Transverse colon (tissue), 4 donors: ENCODE data around the gene FBXO36. TPM values are rescaled to one million over a fixed set of nuclear protein-coding genes. Genes with fewer than 3 reads are reported as not detected.

ENCODE experiments used
- DNase-seq: peaks from one replicate; pipeline ENCODE4 v3.0.0-alpha.2; 2019
- H3K27ac ChIP-seq, 4 donors: fragments of 200-600 bp; sonication (generic); 2 replicates each; pipeline ENCODE4 v1.5.1; 2016 to 2018; ENCODE audit warnings: inconsistent platforms in 4 of 4
- H3K27me3 ChIP-seq: fragments of 200-600 bp; sonication (generic); 2 replicates; pipeline ENCODE4 v1.5.1; 2017; ENCODE audit warnings: inconsistent platforms
- H3K36me3 ChIP-seq, 4 donors: fragments of 200-600 bp; sonication (generic); 2 replicates each; pipeline ENCODE4 v1.5.1; 2017 to 2019; ENCODE audit warnings: inconsistent platforms in 4 of 4
- H3K4me1 ChIP-seq, 4 donors: fragments of 200-600 bp; sonication (generic); 2 replicates each; pipeline ENCODE4 v1.5.1; 2017 to 2020; ENCODE audit warnings: inconsistent platforms in 4 of 4
- H3K4me3 ChIP-seq, 4 donors: fragments of 200-600 bp; sonication (generic); 1 replicate in 1 of 4; 2 replicates in 3 of 4; pipeline versions ENCODE4 v1.5.1 to v1.6.1; 2017 to 2019; ENCODE audit warnings: inconsistent platforms in 4 of 4
- H3K9me3 ChIP-seq, 2 donors: fragments of 200-600 bp; sonication (generic); 2 replicates each; pipeline ENCODE4 v1.5.1; 2017 to 2019; ENCODE audit warnings: inconsistent platforms in 2 of 2
- CTCF ChIP-seq, 5 experiments: fragments of 200-600 bp in 3 of 5; fragments of 450-650 bp in 2 of 5; sonication (generic) in 3 of 5; IDR thresholded peaks; 1 replicate in 2 of 5; 2 replicates in 3 of 5; pipeline ENCODE4 v1.5.1; 2016 to 2017; ENCODE audit warnings: antibody characterized with exemption in 5 of 5, inconsistent platforms in 3 of 5, mild to moderate bottlenecking in 2 of 5, moderate library complexity in 1 of 5
- EP300 ChIP-seq: sonication (generic); formaldehyde crosslinking; IDR thresholded peaks from one replicate; pipeline ENCODE4 v1.6.1; 2017; ENCODE audit warnings: antibody characterized with exemption, low read depth
- POLR2A ChIP-seq: fragments of 450-650 bp; IDR thresholded peaks from one replicate; pipeline ENCODE4 v1.6.1; 2016; ENCODE audit warnings: antibody characterized with exemption, mild to moderate bottlenecking, moderate library complexity
- POLR2AphosphoS5 ChIP-seq, 3 donors: sonication (generic); formaldehyde crosslinking; IDR thresholded peaks; one replicate each; pipeline ENCODE4 v1.6.1; 2016; ENCODE audit warnings: antibody characterized with exemption in 3 of 3
- WGBS, 2 donors: methylation state at CpG; one replicate each; pipeline ENCODE4 v1.1.5; 2018; ENCODE audit warnings: low coverage in 1 of 2; 5-methylcytosine and 5-hydroxymethylcytosine counted together
- in situ Hi-C, 4 donors: fragments of 200-750 bp; cut with MboI; loops; one replicate each; pipeline versions ENCODE4 v1.15.0 to v1.15.1; 2017; ENCODE audit warnings: low sequenced_read_pairs in 3 of 4, low pct_ligation_motif_present in 1 of 4, low pct_unique_long_range_greater_than_20kb in 1 of 4
- intact Hi-C: fragments of 100-400 bp; cut with DNase I; formaldehyde crosslinking; loops from one replicate; pipeline ENCODE4 v1.15.1; 2023; ENCODE audit warnings: low total_unique reads
- total RNA-seq, 4 donors: library from RNA; depleted of rRNA; stranded (reverse); fragments of >200 nt; gene quantifications; one replicate each; pipeline ENCODE4 v1.1.0, GENCODE V29; 2016

The FBXO36 gene
- total RNA-seq, 4 donors from 2014 or later, result 0.60 to 2.1 (median 1.3) TPM

GRCh38 chr2:229879191-229879950, 42.9 kb upstream of the FBXO36 start:
- no peaks in the 10 kb centered on the region for H3K27me3 ChIP-seq
- H3K27ac ChIP-seq, result no peak overlapping the region
- in situ Hi-C loops (no loop called here), intact Hi-C loops (no loop called here)
- TF ChIP-seq POLR2A (no peak), POLR2AphosphoS5 (IDR thresholded peaks at IDR 0.05) (no peak), CTCF (IDR thresholded peaks at IDR 0.05) (no peak), EP300 (no peak)
- no peak overlapping the region for H3K4me3 ChIP-seq
- H3K36me3 ChIP-seq, result peaks cover 0 to 39% (median 8%) of the 10 kb centered on the region in 4 donors
- 89 to 98% methylated on average over 5 to 6 of the region's 6 CpGs for WGBS, 2 donors
- H3K9me3 ChIP-seq, result no peaks in the 10 kb centered on the region
- H3K4me1 ChIP-seq, result peaks cover 0 to under 1% (median 0%) of the 10 kb centered on the region in 4 donors
- no peak for DNase-seq

GRCh38 chr2:229880892-229881586, 41.3 kb upstream of the FBXO36 start:
- in situ Hi-C loops (no loop called here), intact Hi-C loops (no loop called here)
- Histone ChIP-seq H3K4me3 (no peak overlapping the region), H3K27me3 (no peaks in the 10 kb centered on the region), H3K4me1 (peaks cover 0 to 4% (median 0%) of the 10 kb centered on the region in 4 donors), H3K36me3 (peaks cover 0 to 39% (median 8%) of the 10 kb centered on the region in 4 donors), H3K27ac (no peak overlapping the region), H3K9me3 (no peaks in the 10 kb centered on the region)
- DNase-seq, result no peak
- 91 to 93% methylated on average over 5 of the region's 5 CpGs for WGBS, 2 donors
- TF ChIP-seq POLR2A (no peak), CTCF (IDR thresholded peaks at IDR 0.05) (no peak), EP300 (no peak), POLR2AphosphoS5 (IDR thresholded peaks at IDR 0.05) (no peak)

- no peak for DNase-seq
- intact Hi-C loops, result no loop called here
- H3K9me3 ChIP-seq, result no peaks in the 10 kb centered on the region
- WGBS, 2 donors, result 46 to 72% methylated on average over 2 of the region's 2 CpGs
- peaks cover 0 to 5% (median 0%) of the 10 kb centered on the region in 4 donors for H3K4me1 ChIP-seq
- H3K27me3 ChIP-seq, result no peaks in the 10 kb centered on the region
- no peak overlapping the region for H3K4me3 ChIP-seq
- TF ChIP-seq CTCF (IDR thresholded peaks at IDR 0.05) (no peak), POLR2AphosphoS5 (IDR thresholded peaks at IDR 0.05) (no peak), EP300 (no peak), POLR2A (no peak)
- peaks cover 0 to 30% (median 7%) of the 10 kb centered on the region in 4 donors for H3K36me3 ChIP-seq
- H3K27ac ChIP-seq, result no peak overlapping the region
- in situ Hi-C loops, result no loop called here
Measured at GRCh38 chr2:229882583-229882982, 39.7 kb upstream of the FBXO36 start.

- H3K27ac ChIP-seq, result no peak overlapping the region
- in situ Hi-C loops, result no loop called here
- no peak for TF ChIP-seq CTCF (IDR thresholded peaks at IDR 0.05)
- TF ChIP-seq POLR2A, result no peak
- TF ChIP-seq EP300, result no peak
- TF ChIP-seq POLR2AphosphoS5 (IDR thresholded peaks at IDR 0.05), result no peak
- H3K36me3 ChIP-seq, result peaks cover 0 to 9% (median 0%) of the 10 kb centered on the region in 4 donors
- H3K4me3 ChIP-seq, result no peak overlapping the region
- DNase-seq, result no peak
- WGBS, 2 donors, result 79 to 88% methylated on average over 4 to 5 of the region's 5 CpGs
- peaks cover 0 to 13% (median 0%) of the 10 kb centered on the region in 4 donors for H3K4me1 ChIP-seq
- no peaks in the 10 kb centered on the region for H3K9me3 ChIP-seq
- no peaks in the 10 kb centered on the region for H3K27me3 ChIP-seq
- intact Hi-C loops, result no loop called here
Measured at GRCh38 chr2:229884775-229885699, 37.3 kb upstream of the FBXO36 start.
